CD4-positive, alpha-beta T cell treated with Interleukin-10 for 1 hour (primary cell): Measurements from ENCODE around the gene ALAD.

ENCODE experiments used
- DNase-seq: peaks from one replicate; pipeline ENCODE4 v3.0.0-alpha.2; 2020

ALAD gene

DNA sequence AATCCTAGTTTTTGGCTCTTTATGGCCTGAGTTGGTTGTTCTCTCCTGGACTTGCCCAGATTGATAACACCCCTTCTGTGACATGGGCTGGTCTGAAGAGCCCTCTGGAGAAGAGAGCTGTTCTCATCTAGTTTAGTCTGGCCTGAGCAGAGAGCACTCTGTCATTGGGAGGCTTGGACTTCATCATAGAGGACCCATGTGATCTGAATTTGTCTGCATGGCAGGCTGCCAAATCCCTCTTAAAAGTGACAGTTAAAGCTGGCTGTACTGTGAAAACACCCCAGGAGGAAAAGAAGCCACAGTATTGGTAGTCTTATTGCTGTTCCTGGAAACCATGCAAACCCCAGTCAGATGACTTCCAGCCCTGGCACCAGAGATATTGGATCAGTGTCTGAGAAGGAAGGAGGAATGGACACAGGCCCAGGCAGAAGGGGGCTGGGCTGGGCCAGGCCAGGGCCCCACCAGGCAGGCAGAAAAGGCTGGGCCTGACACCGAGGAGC is 57.3 kb downstream of the ALAD start:
- DNase-seq: no peak

GRCh38 chr9:113341712-113342410 is 59.2 kb downstream of the ALAD start:
- peak; percentile 34 for DNase-seq

- DNase-seq: peak; percentile 80
Measured at GRCh38 chr9:113340011-113340699, 60.9 kb downstream of the ALAD start, which contains the start of gene WDR31. TSS of gene WDR31 (minus strand) at chr9:113340275. CDS start at chr9:113332022, 8,253 bp downstream.

GRCh38 chr9:113337714-113338113 is 63.4 kb downstream of the ALAD start:
- DNase-seq: no peak
